Measurements from ENCODE around the gene PRDM5.

- TF ChIP-seq NFIC (IDR thresholded peaks at IDR 0.05) (no peak), CREB1 (IDR thresholded peaks at IDR 0.05; ENCODE audit: low read depth) (no peak), EP300 (IDR thresholded peaks at IDR 0.05; ENCODE audit: borderline replicate concordance) (no peak), REST (IDR thresholded peaks at IDR 0.05; ENCODE audit: low read depth) (no peak)
These were observed 19.1 kb downstream of the PRDM5 start for GRCh38 chr4:120903419-120903818.
